NCI-H1436 (cell line): ENCODE data around the gene TTYH3.
"Not testable (repeated sequence)": the region's sequence is repeated elsewhere in the genome, so short reads cannot be mapped to it uniquely, and the experiment has no call there.

Source experiments
- DNase-seq: peaks from one replicate; lab custom pipeline; 2025; lab: John Stamatoyannopoulos, UW

TTYH3 gene

GRCh38 chr7:2688409-2689342 lies 56.9 kb downstream of the TTYH3 start:
- no peak for DNase-seq

- no peak for DNase-seq
Observed at GRCh38 chr7:2689343-2689847, 57.6 kb downstream of the TTYH3 start.

GRCh38 chr7:2689951-2690705 lies 58.3 kb downstream of the TTYH3 start:
- DNase-seq, result no peak

GRCh38 chr7:2691011-2691707 lies 59.4 kb downstream of the TTYH3 start:
- no peak for DNase-seq

GRCh38 chr7:2691932-2692439 lies 60.2 kb downstream of the TTYH3 start:
- DNase-seq, result not testable (repeated sequence)

- no peak for DNase-seq
Observed at GRCh38 chr7:2692543-2692942, 60.8 kb downstream of the TTYH3 start.

GRCh38 chr7:2693420-2694121 lies 61.8 kb downstream of the TTYH3 start:
- not testable (repeated sequence) for DNase-seq

- DNase-seq, result not testable (repeated sequence)
Observed at GRCh38 chr7:2694122-2694436, 62.3 kb downstream of the TTYH3 start.

GRCh38 chr7:2698581-2699288 lies 66.9 kb downstream of the TTYH3 start:
- no peak for DNase-seq

- DNase-seq, result no peak
Observed at GRCh38 chr7:2699289-2699620, 67.5 kb downstream of the TTYH3 start.

GRCh38 chr7:2700141-2700850 lies 68.5 kb downstream of the TTYH3 start:
- no peak for DNase-seq

- DNase-seq, result no peak
Observed at GRCh38 chr7:2701424-2701823, 69.6 kb downstream of the TTYH3 start.

- DNase-seq, result no peak
Observed at GRCh38 chr7:2701832-2702593, 70.2 kb downstream of the TTYH3 start.

- no peak for DNase-seq
Observed at GRCh38 chr7:2702594-2702957, 70.8 kb downstream of the TTYH3 start.

GRCh38 chr7:2705371-2706096 lies 73.7 kb downstream of the TTYH3 start:
- DNase-seq, result no peak

GRCh38 chr7:2706685-2707126 lies 74.9 kb downstream of the TTYH3 start:
- no peak for DNase-seq

- DNase-seq, result no peak
Observed at GRCh38 chr7:2707481-2707880, 75.7 kb downstream of the TTYH3 start.

- no peak for DNase-seq
Observed at GRCh38 chr7:2708041-2708440, 76.3 kb downstream of the TTYH3 start.
